Transverse colon (tissue), 4 donors: ENCODE measurements around the gene CERS1. TPM values are rescaled to one million over a fixed set of nuclear protein-coding genes. Genes with fewer than 3 reads are reported as not detected.

Source experiments
- DNase-seq: peaks from one replicate; pipeline ENCODE4 v3.0.0-alpha.2; 2019
- H3K27ac ChIP-seq, 4 donors: fragments of 200-600 bp; sonication (generic); 2 replicates each; pipeline ENCODE4 v1.5.1; 2016 to 2018; ENCODE audit warnings: inconsistent platforms in 4 of 4
- H3K27me3 ChIP-seq: fragments of 200-600 bp; sonication (generic); 2 replicates; pipeline ENCODE4 v1.5.1; 2017; ENCODE audit warnings: inconsistent platforms
- H3K36me3 ChIP-seq, 4 donors: fragments of 200-600 bp; sonication (generic); 2 replicates each; pipeline ENCODE4 v1.5.1; 2017 to 2019; ENCODE audit warnings: inconsistent platforms in 4 of 4
- H3K4me1 ChIP-seq, 4 donors: fragments of 200-600 bp; sonication (generic); 2 replicates each; pipeline ENCODE4 v1.5.1; 2017 to 2020; ENCODE audit warnings: inconsistent platforms in 4 of 4
- H3K4me3 ChIP-seq, 4 donors: fragments of 200-600 bp; sonication (generic); 1 replicate in 1 of 4; 2 replicates in 3 of 4; pipeline versions ENCODE4 v1.5.1 to v1.6.1; 2017 to 2019; ENCODE audit warnings: inconsistent platforms in 4 of 4
- H3K9me3 ChIP-seq, 2 donors: fragments of 200-600 bp; sonication (generic); 2 replicates each; pipeline ENCODE4 v1.5.1; 2017 to 2019; ENCODE audit warnings: inconsistent platforms in 2 of 2
- CTCF ChIP-seq, 5 experiments: fragments of 200-600 bp in 3 of 5; fragments of 450-650 bp in 2 of 5; sonication (generic) in 3 of 5; IDR thresholded peaks; 1 replicate in 2 of 5; 2 replicates in 3 of 5; pipeline ENCODE4 v1.5.1; 2016 to 2017; ENCODE audit warnings: antibody characterized with exemption in 5 of 5, inconsistent platforms in 3 of 5, mild to moderate bottlenecking in 2 of 5, moderate library complexity in 1 of 5
- EP300 ChIP-seq: sonication (generic); formaldehyde crosslinking; IDR thresholded peaks from one replicate; pipeline ENCODE4 v1.6.1; 2017; ENCODE audit warnings: antibody characterized with exemption, low read depth
- POLR2A ChIP-seq: fragments of 450-650 bp; IDR thresholded peaks from one replicate; pipeline ENCODE4 v1.6.1; 2016; ENCODE audit warnings: antibody characterized with exemption, mild to moderate bottlenecking, moderate library complexity
- POLR2AphosphoS5 ChIP-seq, 3 donors: sonication (generic); formaldehyde crosslinking; IDR thresholded peaks; one replicate each; pipeline ENCODE4 v1.6.1; 2016; ENCODE audit warnings: antibody characterized with exemption in 3 of 3
- WGBS, 2 donors: methylation state at CpG; one replicate each; pipeline ENCODE4 v1.1.5; 2018; ENCODE audit warnings: low coverage in 1 of 2; 5-methylcytosine and 5-hydroxymethylcytosine counted together
- in situ Hi-C, 4 donors: fragments of 200-750 bp; cut with MboI; loops; one replicate each; pipeline versions ENCODE4 v1.15.0 to v1.15.1; 2017; ENCODE audit warnings: low sequenced_read_pairs in 3 of 4, low pct_ligation_motif_present in 1 of 4, low pct_unique_long_range_greater_than_20kb in 1 of 4
- intact Hi-C: fragments of 100-400 bp; cut with DNase I; formaldehyde crosslinking; loops from one replicate; pipeline ENCODE4 v1.15.1; 2023; ENCODE audit warnings: low total_unique reads
- total RNA-seq, 4 donors: library from RNA; depleted of rRNA; stranded (reverse); fragments of >200 nt; gene quantifications; one replicate each; pipeline ENCODE4 v1.1.0, GENCODE V29; 2016

CERS1 gene
- total RNA-seq, 4 donors from 2014 or later: not detected

- in situ Hi-C loops (no loop called here), intact Hi-C loops (no loop called here)
- Histone ChIP-seq H3K27ac (no peak overlapping the region), H3K4me1 (peaks cover 0 to 20% (median 11%) of the 10 kb centered on the region in 4 donors), H3K36me3 (no peaks in the 10 kb centered on the region), H3K9me3 (no peaks in the 10 kb centered on the region), H3K4me3 (no peak overlapping the region), H3K27me3 (peaks cover 21% of the 10 kb centered on the region)
- TF ChIP-seq EP300: no peak
- no peak for TF ChIP-seq POLR2A
- TF ChIP-seq CTCF (IDR thresholded peaks at IDR 0.05): no peak
- TF ChIP-seq POLR2AphosphoS5 (IDR thresholded peaks at IDR 0.05): no peak
- DNase-seq: no peak
- WGBS, 2 donors: 65 to 89% methylated on average over 2 to 3 of the region's 3 CpGs
Measured at GRCh38 chr19:18939163-18939562, 43.2 kb upstream of the CERS1 start.

DNA sequence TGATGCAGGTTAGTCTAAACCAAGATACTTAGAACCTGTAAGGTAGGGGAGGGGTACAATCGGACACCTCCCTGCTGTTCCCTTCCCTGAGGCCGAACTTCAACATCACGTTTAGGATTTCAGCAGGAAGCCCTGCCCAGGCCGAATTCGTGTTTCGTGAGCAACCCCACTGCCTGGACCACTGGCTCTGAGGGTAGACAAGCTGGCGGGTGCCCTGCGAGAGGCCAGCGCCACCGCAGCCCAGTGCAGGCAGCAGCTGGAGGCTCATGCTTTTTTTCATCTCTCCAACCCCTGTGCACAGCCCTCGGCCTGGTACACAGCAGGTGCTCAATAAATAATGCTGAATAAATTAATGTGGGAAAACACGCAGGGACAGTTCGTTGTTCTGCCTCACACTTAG is 37.3 kb upstream of the CERS1 start:
- H3K9me3 ChIP-seq: no peaks in the 10 kb centered on the region
- no peaks in the 10 kb centered on the region for H3K36me3 ChIP-seq
- WGBS, 2 donors: 71 to 89% methylated on average over 7 to 13 of the region's 13 CpGs
- no peak overlapping the region for H3K4me3 ChIP-seq
- in situ Hi-C loops: no loop called here
- no peak overlapping the region for H3K27ac ChIP-seq
- TF ChIP-seq EP300 (no peak), CTCF (IDR thresholded peaks at IDR 0.05) (no peak), POLR2A (no peak), POLR2AphosphoS5 (IDR thresholded peaks at IDR 0.05) (no peak)
- H3K27me3 ChIP-seq: no peaks in the 10 kb centered on the region
- H3K4me1 ChIP-seq: peaks cover 0 to 8% (median 6%) of the 10 kb centered on the region in 4 donors
- DNase-seq: no peak
- intact Hi-C loops: no loop called here

GRCh38 chr19:18932216-18932841 is 36.4 kb upstream of the CERS1 start:
- H3K9me3 ChIP-seq: no peaks in the 10 kb centered on the region
- H3K4me1 ChIP-seq: peaks cover 0 to 8% (median 6%) of the 10 kb centered on the region in 4 donors
- DNase-seq: peak; percentile 90
- no peaks in the 10 kb centered on the region for H3K27me3 ChIP-seq
- intact Hi-C loops: no loop called here
- in situ Hi-C loops: no loop called here
- TF ChIP-seq POLR2AphosphoS5 (IDR thresholded peaks at IDR 0.05) (no peak), EP300 (no peak), POLR2A (no peak), CTCF (IDR thresholded peaks at IDR 0.05) (no peak)
- H3K27ac ChIP-seq: peak overlapping the region in 1 of 4 donors; percentile 28
- H3K4me3 ChIP-seq: peak overlapping the region in 1 of 4 donors; percentile 2
- 18 to 36% methylated on average over 15 to 29 of the region's 37 CpGs for WGBS, 2 donors
- no peaks in the 10 kb centered on the region for H3K36me3 ChIP-seq

- in situ Hi-C loops: no loop called here
- no peaks in the 10 kb centered on the region for H3K27me3 ChIP-seq
- no peak for DNase-seq
- no peak overlapping the region for H3K4me3 ChIP-seq
- intact Hi-C loops: no loop called here
- no peaks in the 10 kb centered on the region for H3K36me3 ChIP-seq
- 72% methylated on average over 30 of the region's 34 CpGs; no CpG with 5 or more reads in 1 of the 2 donors for WGBS, 2 donors
- peaks cover 0 to 8% (median 6%) of the 10 kb centered on the region in 4 donors for H3K4me1 ChIP-seq
- H3K27ac ChIP-seq: peak overlapping the region in 1 of 4 donors; percentile 28
- TF ChIP-seq CTCF (IDR thresholded peaks at IDR 0.05) (no peak), POLR2A (no peak), POLR2AphosphoS5 (IDR thresholded peaks at IDR 0.05) (no peak), EP300 (no peak)
- H3K9me3 ChIP-seq: no peaks in the 10 kb centered on the region
Measured at GRCh38 chr19:18931316-18932162, 35.6 kb upstream of the CERS1 start.
